ENCODE results near the gene SIGLEC9. TPM values are rescaled to one million over a fixed set of nuclear protein-coding genes. Genes with fewer than 3 reads are reported as not detected.
A peak's percentile ranks its signal among the peaks of the same experiment; 100 is the strongest.
"Not testable (repeated sequence)": the region's sequence is repeated elsewhere in the genome, so short reads cannot be mapped to it uniquely, and the experiment has no call there.

Gene SIGLEC9
- total RNA-seq, 6 experiments from 2014 or later, result 3.8 to 7.9 (median 4.1) TPM

- H3K4me1 ChIP-seq, result no peaks in the 10 kb centered on the region
- peak within 1 kb of the TSS in 1 of 3 donors; percentile 24 for H3K4me3 ChIP-seq
- ATAC-seq (peak; percentile 46 to 60 (median 53)), DNase-seq (peak in 1 of 3 donors; percentile 70)
- TF ChIP-seq CTCF (IDR thresholded peaks at IDR 0.05) (no peak), POLR2A (IDR thresholded peaks at IDR 0.05) (peak; percentile 54)
- peak within 1 kb of the TSS; percentile 22 to 40 (median 26) for H3K27ac ChIP-seq
- H3K9me3 ChIP-seq, result no peaks in the 10 kb centered on the region
- no peaks in the 10 kb centered on the region for H3K27me3 ChIP-seq
- 36% methylated on average over 13 of the region's 14 CpGs for WGBS (ENCODE audit: insufficient coverage, low coverage, low lambda C conversion rate, missing lambda C conversion rate)
- intact Hi-C loops (cut with DNase I), result no loop called here
- no peaks in the 10 kb centered on the region for H3K36me3 ChIP-seq
Observed at GRCh38 chr19:51142119-51142518, 17.4 kb downstream of the SIGLEC9 start, which contains the start of gene SIGLEC7. Gene SIGLEC7, plus strand, starts transcription at chr19:51142301. Its CDS starts 69 bp downstream, at chr19:51142370.

GRCh38 chr19:51142809-51143475, 18.2 kb downstream of the SIGLEC9 start:
- Histone ChIP-seq H3K27ac (peak overlapping the region in 2 of 3 donors; percentile 26 to 40), H3K4me3 (peak overlapping the region in 2 of 3 donors; percentile 7 to 24)
- H3K4me1 ChIP-seq; DNase-seq; H3K36me3 ChIP-seq; H3K27me3 ChIP-seq; H3K9me3 ChIP-seq; intact Hi-C loops (cut with DNase I): not testable (repeated sequence)
- peak; percentile 7 to 26 (median 18) for ATAC-seq
- WGBS (ENCODE audit: insufficient coverage, low coverage, low lambda C conversion rate, missing lambda C conversion rate), result 20% methylated on average over 1 of the region's 15 CpGs

GRCh38 chr19:51143486-51143885, 18.8 kb downstream of the SIGLEC9 start:
- Histone ChIP-seq H3K4me3 (peak overlapping the region in 1 of 3 donors; percentile 7), H3K36me3 (no peaks in the 10 kb centered on the region), H3K27me3 (no peaks in the 10 kb centered on the region), H3K4me1 (no peaks in the 10 kb centered on the region), H3K27ac (no peak overlapping the region), H3K9me3 (no peaks in the 10 kb centered on the region)
- ATAC-seq (no peak), DNase-seq (no peak)
- WGBS (ENCODE audit: insufficient coverage, low coverage, low lambda C conversion rate, missing lambda C conversion rate), result 30% methylated on average over 2 of the region's 5 CpGs
- TF ChIP-seq CTCF (IDR thresholded peaks at IDR 0.05) (no peak), POLR2A (IDR thresholded peaks at IDR 0.05) (no peak)
- intact Hi-C loops (cut with DNase I), result no loop called here

GRCh38 chr19:51144482-51145045, 19.9 kb downstream of the SIGLEC9 start:
- no peaks in the 10 kb centered on the region for H3K9me3 ChIP-seq
- H3K4me3 ChIP-seq, result no peak overlapping the region
- no peaks in the 10 kb centered on the region for H3K27me3 ChIP-seq
- no peaks in the 10 kb centered on the region for H3K4me1 ChIP-seq
- WGBS (ENCODE audit: insufficient coverage, low coverage, low lambda C conversion rate, missing lambda C conversion rate), result 36% methylated on average over 4 of the region's 11 CpGs
- no peak overlapping the region for H3K27ac ChIP-seq
- ATAC-seq (no peak), DNase-seq (no peak)
- no peaks in the 10 kb centered on the region for H3K36me3 ChIP-seq
- TF ChIP-seq CTCF (IDR thresholded peaks at IDR 0.05) (no peak), POLR2A (IDR thresholded peaks at IDR 0.05) (no peak)
- intact Hi-C loops (cut with DNase I), result no loop called here

GRCh38 chr19:51145916-51146493, 21.3 kb downstream of the SIGLEC9 start:
- no peaks in the 10 kb centered on the region for H3K27me3 ChIP-seq
- no peak for ATAC-seq
- WGBS (ENCODE audit: insufficient coverage, low coverage, low lambda C conversion rate, missing lambda C conversion rate), result 41% methylated on average over 2 of the region's 4 CpGs
- H3K9me3 ChIP-seq, result no peaks in the 10 kb centered on the region
- no peak overlapping the region for H3K4me3 ChIP-seq
- no peak for TF ChIP-seq POLR2A (IDR thresholded peaks at IDR 0.05)
- no peak for TF ChIP-seq CTCF (IDR thresholded peaks at IDR 0.05)
- no peak overlapping the region for H3K27ac ChIP-seq
- H3K36me3 ChIP-seq, result no peaks in the 10 kb centered on the region
- no peaks in the 10 kb centered on the region for H3K4me1 ChIP-seq
- intact Hi-C loops (cut with DNase I), result no loop called here
- no peak for DNase-seq
